HG03571 (cell line): Measurements from ENCODE around the gene MRTFA.

Experiments
- ATAC-seq: cut with Tn5 transposase; IDR thresholded peaks from one replicate; pipeline ENCODE4 v1.9.1; 2021; ENCODE audit not compliant: unreplicated experiment

Gene MRTFA

GRCh38 chr22:40366068-40366467 is 270.5 kb downstream of the MRTFA start:
- ATAC-seq: no peak

GRCh38 chr22:40364431-40364830 is 272.1 kb downstream of the MRTFA start:
- ATAC-seq: no peak

DNA sequence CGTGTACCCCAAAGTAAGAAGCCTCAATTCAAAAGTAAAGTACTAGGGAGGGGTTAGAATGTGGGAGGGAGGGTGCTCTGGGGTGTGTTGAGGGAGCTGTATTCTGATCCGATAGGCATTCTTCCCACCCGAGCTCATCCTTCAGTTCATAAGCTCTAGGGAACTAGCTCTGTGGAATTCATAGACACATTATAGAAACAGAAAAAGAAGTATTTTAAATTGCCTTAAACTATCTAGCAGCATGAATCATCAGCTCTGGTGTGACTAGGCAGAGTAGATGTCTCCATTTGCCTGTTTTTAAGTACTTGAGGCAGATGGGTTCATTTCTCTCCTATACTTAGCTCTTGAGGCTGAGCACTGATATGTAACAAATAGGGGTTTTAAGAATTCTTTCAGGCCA is 273.5 kb downstream of the MRTFA start:
- ATAC-seq: no peak

GRCh38 chr22:40361100-40361499 is 275.4 kb downstream of the MRTFA start:
- ATAC-seq: no peak
